Astrocyte (in vitro differentiated cells and primary cell): ENCODE measurements around the gene ZDHHC22. TPM values are rescaled to one million over a fixed set of nuclear protein-coding genes. Genes with fewer than 3 reads are reported as not detected.

Experiments used
- DNase-seq: peaks from one replicate; pipeline ENCODE4 v3.0.0-alpha.2; 2010; ENCODE audit warnings: low read depth
- FAIRE-seq: peaks from 2 replicates; lab custom pipeline; 2011; peaks lifted over from hg19 to GRCh38; lab: Jason Lieb, UNC
- H2AFZ ChIP-seq: 2 replicates; pipeline ENCODE4 v1.6.0; 2012; ENCODE audit warnings: low read depth, low read length, inconsistent platforms
- H3K27ac ChIP-seq: 2 replicates; pipeline ENCODE4 v1.5.1; 2011; ENCODE audit warnings: low read depth, low read length, inconsistent platforms
- H3K27me3 ChIP-seq: 2 replicates; pipeline ENCODE4 v1.6.0; 2011; ENCODE audit warnings: low read length, inconsistent platforms; ENCODE audit not compliant: insufficient read depth
- H3K36me3 ChIP-seq: 2 replicates; pipeline ENCODE4 v1.5.1; 2011; ENCODE audit warnings: low read length, inconsistent platforms; ENCODE audit not compliant: insufficient read depth
- H3K4me1 ChIP-seq: 2 replicates; pipeline ENCODE4 v1.5.1; 2011; ENCODE audit warnings: low read length, inconsistent platforms; ENCODE audit not compliant: insufficient read depth
- H3K4me2 ChIP-seq: 2 replicates; pipeline ENCODE4 v1.6.0; 2012; ENCODE audit warnings: low read length, inconsistent platforms
- H3K4me3 ChIP-seq: 2 replicates; pipeline ENCODE4 v1.5.1; 2011; ENCODE audit warnings: low read depth, mild to moderate bottlenecking, low read length, inconsistent platforms; ENCODE audit not compliant: insufficient read depth
- H3K79me2 ChIP-seq: 2 replicates; pipeline ENCODE4 v1.6.0; 2012; ENCODE audit warnings: mild to moderate bottlenecking, low read length, inconsistent platforms; ENCODE audit not compliant: insufficient read depth
- H3K9ac ChIP-seq: 2 replicates; pipeline ENCODE4 v1.6.0; 2012; ENCODE audit warnings: mild to moderate bottlenecking, low read length, inconsistent platforms
- H3K9me3 ChIP-seq: 2 replicates; pipeline ENCODE4 v1.5.1; 2012; ENCODE audit warnings: low read depth, mild to moderate bottlenecking, low read length, inconsistent platforms; ENCODE audit not compliant: insufficient read depth
- H4K20me1 ChIP-seq: 2 replicates; pipeline ENCODE4 v1.6.0; 2012; ENCODE audit warnings: low read length, inconsistent platforms; ENCODE audit not compliant: insufficient read depth
- H3K27ac Mint-ChIP-seq: one replicate; pipeline ENCODE4 v1.8.0; 2021; ENCODE audit warnings: mild to moderate bottlenecking, mixed read lengths; ENCODE audit not compliant: unreplicated experiment
- H3K27me3 Mint-ChIP-seq: one replicate; pipeline ENCODE4 v1.8.0; 2021; ENCODE audit warnings: low read depth, mixed read lengths; ENCODE audit not compliant: unreplicated experiment
- H3K36me3 Mint-ChIP-seq: one replicate; pipeline ENCODE4 v1.8.0; 2021; ENCODE audit warnings: low read depth, mixed read lengths; ENCODE audit not compliant: unreplicated experiment
- H3K4me1 Mint-ChIP-seq: one replicate; pipeline ENCODE4 v1.8.0; 2021; ENCODE audit warnings: low read depth, mixed read lengths; ENCODE audit not compliant: unreplicated experiment
- H3K4me3 Mint-ChIP-seq: one replicate; pipeline ENCODE4 v1.8.0; 2021; ENCODE audit warnings: mild to moderate bottlenecking, moderate library complexity, mixed read lengths; ENCODE audit not compliant: unreplicated experiment
- H3K9me3 Mint-ChIP-seq: one replicate; pipeline ENCODE4 v1.8.0; 2021; ENCODE audit warnings: mild to moderate bottlenecking, mixed read lengths; ENCODE audit not compliant: unreplicated experiment
- CTCF ChIP-seq: IDR thresholded peaks from 2 replicates; pipeline ENCODE4 v1.5.1; 2011; ENCODE audit warnings: low read depth, mild to moderate bottlenecking, inconsistent platforms, low read length, moderate library complexity; ENCODE audit not compliant: insufficient read depth
- EZH2 ChIP-seq: IDR thresholded peaks from 2 replicates; pipeline ENCODE4 v1.6.1; 2012; ENCODE audit warnings: mild to moderate bottlenecking, low read length, inconsistent platforms; ENCODE audit not compliant: insufficient read depth
- total RNA-seq: library from RNA; stranded (reverse); gene quantifications from 2 replicates; pipeline ENCODE4 v1.2.1, GENCODE V29; 2021

Gene ZDHHC22
- total RNA-seq, 1 donor from 2014 or later = 0.52 TPM

GRCh38 chr14:77119851-77120250 lies 21.7 kb downstream of the ZDHHC22 start:
- Histone ChIP-seq H3K79me2 (no peaks in the 10 kb centered on the region), H3K9ac (no peak overlapping the region), H4K20me1 (no peaks in the 10 kb centered on the region), H3K4me3 (no peak overlapping the region), H2AFZ (no peak overlapping the region), H3K4me2 (no peak overlapping the region), H3K27me3 (peaks cover 7% of the 10 kb centered on the region), H3K4me1 (peaks cover 5% of the 10 kb centered on the region), H3K9me3 (no peaks in the 10 kb centered on the region), H3K36me3 (peaks cover under 1% of the 10 kb centered on the region), H3K27ac (no peak overlapping the region)
- Mint-ChIP-seq H3K4me3 (no peak overlapping the region), H3K27ac (no peak overlapping the region), H3K4me1 (peaks cover 5% of the 10 kb centered on the region), H3K9me3 (no peaks in the 10 kb centered on the region), H3K27me3 (peaks cover 9% of the 10 kb centered on the region), H3K36me3 (peaks cover 12% of the 10 kb centered on the region)
- FAIRE-seq (no peak), DNase-seq (no peak)
- no peak for TF ChIP-seq CTCF
- TF ChIP-seq EZH2 = no peak

- H3K9ac ChIP-seq = no peak overlapping the region
- no peak overlapping the region for H3K27ac ChIP-seq
- H3K27me3 ChIP-seq = no peaks in the 10 kb centered on the region
- no peak overlapping the region for H3K4me2 ChIP-seq
- TF ChIP-seq CTCF (no peak), EZH2 (no peak)
- no peaks in the 10 kb centered on the region for H3K9me3 ChIP-seq
- no peaks in the 10 kb centered on the region for H3K79me2 ChIP-seq
- H3K4me1 ChIP-seq = no peaks in the 10 kb centered on the region
- Mint-ChIP-seq H3K9me3 (no peaks in the 10 kb centered on the region), H3K27me3 (no peaks in the 10 kb centered on the region), H3K36me3 (peaks cover 13% of the 10 kb centered on the region), H3K4me1 (peaks cover 6% of the 10 kb centered on the region), H3K27ac (no peak overlapping the region), H3K4me3 (no peak overlapping the region)
- peaks cover 4% of the 10 kb centered on the region for H3K36me3 ChIP-seq
- FAIRE-seq (no peak), DNase-seq (no peak)
- H4K20me1 ChIP-seq = no peaks in the 10 kb centered on the region
- no peak overlapping the region for H3K4me3 ChIP-seq
- H2AFZ ChIP-seq = no peak overlapping the region
Observed at GRCh38 chr14:77116172-77116817, 25.3 kb downstream of the ZDHHC22 start.

- Mint-ChIP-seq H3K27me3 (no peaks in the 10 kb centered on the region), H3K36me3 (peaks cover 9% of the 10 kb centered on the region), H3K27ac (no peak overlapping the region), H3K4me1 (peaks cover 14% of the 10 kb centered on the region), H3K9me3 (no peaks in the 10 kb centered on the region), H3K4me3 (no peak overlapping the region)
- no peaks in the 10 kb centered on the region for H4K20me1 ChIP-seq
- no peak overlapping the region for H3K4me3 ChIP-seq
- no peaks in the 10 kb centered on the region for H3K27me3 ChIP-seq
- DNase-seq = no peak
- peaks cover 7% of the 10 kb centered on the region for H3K36me3 ChIP-seq
- H3K4me2 ChIP-seq = no peak overlapping the region
- H3K4me1 ChIP-seq = peaks cover 4% of the 10 kb centered on the region
- no peaks in the 10 kb centered on the region for H3K9me3 ChIP-seq
- TF ChIP-seq CTCF (no peak), EZH2 (no peak)
- H2AFZ ChIP-seq = no peak overlapping the region
- no peak for FAIRE-seq
- H3K79me2 ChIP-seq = no peaks in the 10 kb centered on the region
- no peak overlapping the region for H3K9ac ChIP-seq
- H3K27ac ChIP-seq = no peak overlapping the region
Observed at GRCh38 chr14:77114609-77115008, 27.0 kb downstream of the ZDHHC22 start.
